PFSK-1 (cell line): ENCODE measurements around the gene PFKFB2.
A peak's percentile ranks its signal among the peaks of the same experiment; 100 is the strongest.

Experiments
- FOXP2 ChIP-seq: optimal IDR thresholded peaks from 2 replicates; pipeline ENCODE3; 2011; ENCODE audit warnings: borderline replicate concordance, control low read depth, inconsistent platforms; ENCODE audit not compliant: insufficient read depth; ENCODE audit errors: extremely low read length, extremely low read depth
- POLR2AphosphoS5 ChIP-seq: IDR thresholded peaks from 2 replicates; pipeline ENCODE4 v1.6.1; 2012; ENCODE audit warnings: low read depth, mild to moderate bottlenecking, control low read depth, low read length, moderate library complexity
- REST ChIP-seq, 2 experiments: IDR thresholded peaks; 2 replicates each; pipeline versions ENCODE4 v1.6.1 to v1.8.0; 2011 to 2012; ENCODE audit warnings: low read depth in 2 of 2, low read length in 2 of 2, control low read depth in 1 of 2, inconsistent platforms in 1 of 2, mild to moderate bottlenecking in 1 of 2, moderate library complexity in 1 of 2; ENCODE audit not compliant: insufficient read depth in 1 of 2
- SIN3A ChIP-seq: IDR thresholded peaks from 2 replicates; pipeline ENCODE4 v1.6.1; 2012; ENCODE audit warnings: mild to moderate bottlenecking, low read length, moderate library complexity, borderline replicate concordance; ENCODE audit not compliant: insufficient read depth
- TAF1 ChIP-seq: IDR thresholded peaks from 2 replicates; pipeline ENCODE4 v1.6.1; 2012; ENCODE audit warnings: low read length, control low read depth, borderline replicate concordance; ENCODE audit not compliant: insufficient read depth

The PFKFB2 gene

GRCh38 chr1:207049054-207049453 is 4.0 kb upstream of the PFKFB2 start:
- TF ChIP-seq TAF1 (no peak), SIN3A (no peak), POLR2AphosphoS5 (no peak), FOXP2 (no peak), REST (IDR thresholded peaks at IDR 0.05; ENCODE audit: insufficient read depth in 1 of 2, low read depth in 2 of 2, low read length in 2 of 2) (no peak)

GRCh38 chr1:207049514-207049913 is 3.6 kb upstream of the PFKFB2 start:
- TF ChIP-seq TAF1 (no peak), FOXP2 (no peak), POLR2AphosphoS5 (no peak), SIN3A (no peak), REST (IDR thresholded peaks at IDR 0.05; ENCODE audit: insufficient read depth in 1 of 2, low read depth in 2 of 2, low read length in 2 of 2) (no peak)

GRCh38 chr1:207049974-207050391 is 3.1 kb upstream of the PFKFB2 start:
- TF ChIP-seq REST (IDR thresholded peaks at IDR 0.05; ENCODE audit: insufficient read depth in 1 of 2, low read depth in 2 of 2, low read length in 2 of 2) (no peak), POLR2AphosphoS5 (no peak), FOXP2 (no peak), TAF1 (no peak), SIN3A (no peak; the same call in 1 of the 2 replicates)

- TF ChIP-seq REST (IDR thresholded peaks at IDR 0.05; ENCODE audit: insufficient read depth in 1 of 2, low read depth in 2 of 2, low read length in 2 of 2): no peak
- peak; percentile 29 for TF ChIP-seq FOXP2
- TF ChIP-seq TAF1: 0 out of 2 replicates have a peak, but pooled peaks have one; percentile 48
- TF ChIP-seq SIN3A: peak; percentile 88
- TF ChIP-seq POLR2AphosphoS5: peak; percentile 69
Measured at GRCh38 chr1:207050480-207051190, 2.4 kb upstream of the PFKFB2 start.
